Measurements from ENCODE around the gene CACNG7. TPM values are rescaled to one million over a fixed set of nuclear protein-coding genes. Genes with fewer than 3 reads are reported as not detected.

CACNG7 gene
- total RNA-seq, 4 donors from 2014 or later = not detected

DNA sequence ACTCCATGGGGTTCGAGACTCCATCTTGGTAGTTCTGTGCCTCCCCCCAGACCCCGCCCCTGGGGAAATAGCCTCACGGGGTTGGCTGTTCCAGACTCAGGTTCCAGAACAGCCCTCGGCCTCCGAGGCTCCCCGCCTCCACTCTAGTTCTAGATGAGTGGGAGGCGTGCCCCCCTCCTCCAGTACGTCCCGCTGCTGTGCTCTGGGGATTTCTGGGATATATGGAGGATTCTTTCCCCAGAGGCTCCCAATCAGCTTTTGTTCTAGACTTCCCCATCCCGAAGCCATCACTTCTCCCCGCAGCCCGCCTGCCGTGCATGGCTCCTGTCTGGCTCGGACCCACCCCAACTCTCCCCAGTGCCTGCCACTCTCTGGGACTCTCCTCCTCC is 1.9 kb upstream of the CACNG7 start:
- TF ChIP-seq CTCF (IDR thresholded peaks at IDR 0.05; ENCODE audit: low read depth) = no peak

DNA sequence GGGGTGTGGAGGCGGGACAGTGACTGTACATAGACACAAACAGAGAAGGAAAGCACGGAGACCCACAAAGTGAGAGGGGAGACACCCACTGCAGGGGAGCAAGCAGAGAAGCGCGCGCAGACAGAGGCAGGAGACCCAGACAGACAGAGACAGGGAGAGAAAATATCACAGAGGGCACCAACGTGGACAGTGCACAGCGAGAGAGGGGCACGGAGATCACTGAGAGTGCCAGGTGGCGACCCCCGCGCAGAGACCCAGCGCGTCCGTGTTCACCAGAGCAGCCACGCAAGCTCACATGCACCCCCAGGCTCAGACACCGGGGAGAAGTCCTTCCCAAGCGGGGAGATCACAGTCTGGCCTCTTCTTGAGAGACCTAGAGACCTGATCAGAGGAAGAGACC is 1.4 kb upstream of the CACNG7 start:
- no peak for TF ChIP-seq CTCF (IDR thresholded peaks at IDR 0.05; ENCODE audit: low read depth)

- no peak for TF ChIP-seq CTCF (IDR thresholded peaks at IDR 0.05; ENCODE audit: low read depth)
These were observed 758 bp upstream of the CACNG7 start for GRCh38 chr19:53908106-53908934.

- TF ChIP-seq CTCF (IDR thresholded peaks at IDR 0.05; ENCODE audit: low read depth) = no peak
These were observed 542 bp downstream of the CACNG7 start for GRCh38 chr19:53909471-53910169.

DNA sequence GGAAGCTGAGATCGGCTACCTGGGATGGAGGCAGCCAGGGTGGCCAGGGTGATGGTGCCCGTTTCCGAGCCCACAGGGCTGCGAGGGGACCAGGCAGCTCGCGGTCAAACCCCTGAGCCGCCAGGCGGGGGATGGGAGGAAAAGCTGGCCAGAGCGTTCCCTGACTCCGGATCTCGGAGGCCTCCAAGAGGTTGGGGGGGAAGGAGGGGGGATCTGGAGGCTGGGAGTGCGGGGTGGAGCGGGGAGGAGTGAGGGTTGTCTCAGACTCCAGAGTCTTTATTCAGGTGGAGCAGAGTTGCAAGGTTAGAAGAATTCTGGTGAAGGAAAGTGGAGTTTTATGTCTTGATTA is 1.1 kb downstream of the CACNG7 start:
- TF ChIP-seq CTCF (IDR thresholded peaks at IDR 0.05; ENCODE audit: low read depth) = no peak

GRCh38 chr19:53912653-53913052 is 3.6 kb downstream of the CACNG7 start:
- no peak for TF ChIP-seq CTCF (IDR thresholded peaks at IDR 0.05; ENCODE audit: low read depth)

DNA sequence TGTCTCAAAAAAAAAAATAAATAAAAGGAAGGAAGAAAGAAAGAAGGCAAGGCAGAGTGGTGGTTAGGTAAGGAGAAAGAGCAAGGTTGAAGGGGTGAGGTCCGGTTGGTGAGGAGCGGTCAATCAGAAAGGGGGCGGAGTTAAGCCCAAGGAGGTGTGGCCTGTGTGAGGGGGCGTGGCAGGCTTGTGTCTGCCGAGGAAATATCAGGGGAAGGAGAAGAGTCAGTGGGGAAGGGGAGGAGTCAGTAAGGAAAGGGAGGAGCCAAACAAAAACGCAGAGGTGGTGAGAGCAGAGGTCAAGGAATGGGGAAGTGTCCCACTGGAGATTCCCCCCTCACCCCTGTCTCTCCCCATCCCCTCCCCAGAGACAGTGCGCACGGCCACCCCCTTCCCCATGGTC is 5.9 kb downstream of the CACNG7 start:
- TF ChIP-seq CTCF (IDR thresholded peaks at IDR 0.05; ENCODE audit: low read depth) = no peak
